ENCODE results near the gene CHCHD10.
A peak's percentile ranks its signal among the peaks of the same experiment; 100 is the strongest.

The CHCHD10 gene

GRCh38 chr22:23767673-23768548 lies at the start of gene CHCHD10:
TSS of gene CHCHD10 (minus strand) at chr22:23767972. CDS start at chr22:23767874, 98 bp downstream.
- peak; percentile 75 to 81 for ATAC-seq

- ATAC-seq: no peak
These were observed 49.4 kb upstream of the CHCHD10 start for GRCh38 chr22:23817146-23817545.

DNA sequence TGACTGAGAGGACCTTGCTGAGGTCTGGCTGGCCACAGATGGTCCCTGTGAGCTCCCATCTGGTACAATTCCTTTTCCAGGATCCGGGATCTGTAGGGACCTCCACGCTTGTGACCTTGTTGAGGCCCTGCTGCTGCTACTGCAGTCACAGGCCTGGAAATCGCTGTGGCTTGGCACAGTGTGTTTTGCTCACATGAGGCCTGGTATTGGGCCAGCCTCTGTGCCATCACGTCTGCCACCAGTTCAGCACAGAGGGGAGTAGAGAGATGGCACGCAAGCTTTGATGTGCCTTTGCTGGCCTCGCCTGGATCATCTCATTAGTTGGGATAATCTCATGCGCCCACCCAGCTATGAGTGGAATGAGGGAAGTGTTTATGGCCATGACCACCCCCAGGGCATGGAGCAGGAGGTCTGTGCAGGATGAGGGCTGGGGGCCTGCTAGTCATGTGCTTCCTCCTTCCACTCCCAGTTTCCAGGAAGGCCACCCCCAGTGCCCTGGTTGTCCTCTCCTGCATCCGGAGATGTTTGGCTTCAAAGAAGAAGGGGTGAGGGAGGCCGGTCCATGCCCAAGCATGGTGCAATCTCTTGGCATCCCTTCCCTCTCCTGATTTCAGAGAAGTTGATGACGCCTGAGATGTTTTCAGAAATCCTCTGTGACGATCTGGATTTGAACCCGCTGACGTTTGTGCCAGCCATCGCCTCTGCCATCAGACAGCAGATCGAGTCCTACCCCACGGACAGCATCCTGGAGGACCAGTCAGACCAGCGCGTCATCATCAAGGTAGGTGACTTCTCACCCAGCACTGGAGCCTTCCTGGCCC lies 48.6 kb upstream of the CHCHD10 start:
- ATAC-seq: no peak

DNA sequence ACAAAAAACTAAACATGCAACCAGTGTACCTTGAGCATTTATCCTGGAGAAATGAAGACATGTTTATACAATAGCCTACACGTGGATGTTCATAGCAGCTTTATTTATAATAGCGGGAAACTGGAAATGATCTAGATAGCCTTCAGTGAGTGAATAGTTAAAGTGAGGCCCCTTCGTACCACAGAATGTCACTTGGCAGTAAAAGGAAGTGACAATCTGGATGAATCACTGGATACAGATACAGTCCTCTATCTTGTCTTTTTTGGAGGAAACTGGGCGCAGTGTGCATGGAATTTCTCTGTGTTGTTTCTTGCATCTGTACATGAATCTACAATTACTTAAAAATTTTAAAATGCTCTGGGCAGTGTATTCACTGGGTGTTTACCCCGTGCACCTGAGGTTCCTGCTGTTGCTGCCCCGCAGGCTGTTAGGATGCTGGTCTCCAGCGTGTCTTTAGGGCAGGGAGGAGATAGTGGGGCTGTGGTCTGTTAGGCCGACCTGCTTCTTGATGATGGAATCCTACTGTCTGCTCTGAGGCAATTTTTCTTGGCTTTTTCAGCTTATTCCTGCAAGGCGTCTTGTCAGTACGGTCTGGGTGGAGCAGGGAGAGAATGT lies 47.9 kb upstream of the CHCHD10 start:
- ATAC-seq: no peak

- ATAC-seq: no peak
These were observed 44.6 kb upstream of the CHCHD10 start for GRCh38 chr22:23812378-23812777.

GRCh38 chr22:23806837-23807236 lies 39.1 kb upstream of the CHCHD10 start:
- no peak for ATAC-seq

DNA sequence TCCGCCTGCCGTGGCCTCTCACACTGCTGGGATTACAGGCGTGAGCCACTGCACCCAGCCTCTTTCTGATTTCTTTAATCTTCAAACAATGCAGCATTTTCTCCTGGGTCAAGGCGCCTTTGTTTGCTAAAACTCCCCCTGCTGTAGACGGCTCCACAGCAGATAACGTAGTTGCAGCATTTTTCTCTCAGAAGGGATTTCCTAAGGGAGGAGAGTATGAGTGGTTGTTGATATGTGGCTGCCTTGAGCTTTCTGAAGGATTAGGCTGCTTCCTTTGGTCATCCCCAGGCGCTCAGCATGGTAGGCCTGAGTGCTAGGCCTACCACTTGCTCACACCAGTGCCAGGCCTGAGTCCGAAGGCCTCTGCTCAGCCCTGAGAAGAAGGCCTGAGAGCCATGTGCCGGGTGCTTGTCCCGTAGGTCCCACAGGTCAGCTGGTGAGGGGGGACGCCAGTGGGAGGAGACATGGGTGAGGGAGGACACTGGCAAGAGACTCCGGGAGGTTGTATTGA lies 37.1 kb upstream of the CHCHD10 start:
- ATAC-seq: no peak

DNA sequence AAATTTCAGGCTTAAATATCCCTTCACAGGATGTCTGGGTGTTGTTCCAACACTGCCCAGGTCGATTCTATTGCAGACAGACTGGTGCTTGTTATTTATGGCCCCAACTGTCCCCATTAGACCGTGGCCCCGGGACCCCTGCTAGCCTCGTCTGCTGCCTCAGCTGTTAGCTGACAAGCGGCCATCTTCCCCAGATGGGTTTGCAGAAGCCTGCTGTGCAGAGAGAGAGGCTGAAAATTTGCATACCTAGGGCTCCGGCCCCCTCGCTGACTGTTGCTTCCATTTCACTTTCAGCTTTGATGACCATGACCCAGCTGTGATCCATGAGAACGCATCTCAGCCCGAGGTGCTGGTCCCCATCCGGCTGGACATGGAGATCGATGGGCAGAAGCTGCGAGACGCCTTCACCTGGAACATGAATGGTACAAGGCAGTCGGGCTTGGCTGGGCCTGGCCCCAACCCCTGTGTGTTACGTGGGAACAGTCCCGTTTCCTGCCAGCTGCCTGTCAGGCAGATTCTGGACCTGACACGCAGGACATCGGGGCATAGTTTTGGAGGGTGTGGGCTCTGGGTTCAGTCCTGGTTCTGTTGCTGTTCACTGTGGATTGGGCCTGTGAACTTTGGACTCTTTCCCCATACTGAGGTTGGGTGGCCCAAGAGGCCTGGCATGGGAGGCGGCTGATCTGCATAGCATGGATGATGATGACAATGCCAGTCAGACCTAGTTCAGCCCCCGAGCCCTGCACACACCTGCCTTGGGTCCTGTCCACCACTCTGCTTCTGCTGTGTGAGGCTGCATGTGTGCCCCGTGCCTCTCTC lies 35.4 kb upstream of the CHCHD10 start:
- ATAC-seq: no peak

- no peak for ATAC-seq
These were observed 34.2 kb upstream of the CHCHD10 start for GRCh38 chr22:23801886-23802377.

GRCh38 chr22:23801238-23801821 lies 33.6 kb upstream of the CHCHD10 start:
- no peak for ATAC-seq

DNA sequence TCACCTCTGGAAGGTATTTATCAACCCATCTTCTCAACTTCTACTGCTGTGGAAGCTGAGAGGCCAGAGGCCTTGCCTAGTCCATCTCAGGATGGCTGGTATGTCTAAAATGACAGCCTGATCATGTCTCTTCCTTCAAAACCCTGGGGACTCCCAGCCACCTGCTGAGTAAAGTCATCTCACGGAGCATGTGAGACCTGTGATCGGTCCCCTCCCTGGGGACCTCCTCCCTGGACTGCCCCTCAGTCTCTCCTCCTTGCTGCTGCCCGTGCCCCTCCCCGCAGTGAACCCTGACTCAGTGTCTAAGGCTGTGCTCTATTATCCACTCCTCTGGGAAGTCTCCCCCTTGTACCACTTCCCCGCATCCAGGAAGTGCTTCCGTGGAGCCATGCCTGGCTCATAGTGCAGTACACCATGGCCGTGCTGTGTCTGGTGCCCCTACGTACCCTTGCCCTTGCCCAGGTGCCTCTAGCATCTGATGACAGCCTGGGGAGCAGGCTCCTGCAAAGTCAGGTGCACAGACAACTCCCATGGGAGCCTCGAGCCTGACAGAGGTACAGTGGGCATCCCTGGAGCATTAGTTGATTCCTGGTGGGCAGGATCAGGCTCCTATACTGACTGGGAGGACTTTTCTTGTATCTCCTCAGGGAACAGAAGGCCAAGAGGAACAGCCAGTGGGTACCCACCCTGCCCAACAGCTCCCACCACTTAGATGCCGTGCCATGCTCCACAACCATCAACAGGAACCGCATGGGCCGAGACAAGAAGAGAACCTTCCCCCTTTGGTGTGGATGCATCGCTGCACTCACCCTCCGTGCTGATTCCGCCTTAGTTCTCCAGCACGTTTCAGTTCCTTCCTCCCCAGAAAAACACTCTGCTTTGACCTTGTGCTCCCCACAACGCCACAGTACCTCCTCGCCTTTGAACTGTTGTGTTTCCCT lies 32.8 kb upstream of the CHCHD10 start:
- peak; percentile 38 to 48 for ATAC-seq

GRCh38 chr22:23796461-23796860 lies 28.7 kb upstream of the CHCHD10 start:
- ATAC-seq: no peak

- no peak for ATAC-seq
These were observed 25.6 kb upstream of the CHCHD10 start for GRCh38 chr22:23793326-23793725.

GRCh38 chr22:23791738-23792645 lies 24.2 kb upstream of the CHCHD10 start:
- ATAC-seq: no peak

DNA sequence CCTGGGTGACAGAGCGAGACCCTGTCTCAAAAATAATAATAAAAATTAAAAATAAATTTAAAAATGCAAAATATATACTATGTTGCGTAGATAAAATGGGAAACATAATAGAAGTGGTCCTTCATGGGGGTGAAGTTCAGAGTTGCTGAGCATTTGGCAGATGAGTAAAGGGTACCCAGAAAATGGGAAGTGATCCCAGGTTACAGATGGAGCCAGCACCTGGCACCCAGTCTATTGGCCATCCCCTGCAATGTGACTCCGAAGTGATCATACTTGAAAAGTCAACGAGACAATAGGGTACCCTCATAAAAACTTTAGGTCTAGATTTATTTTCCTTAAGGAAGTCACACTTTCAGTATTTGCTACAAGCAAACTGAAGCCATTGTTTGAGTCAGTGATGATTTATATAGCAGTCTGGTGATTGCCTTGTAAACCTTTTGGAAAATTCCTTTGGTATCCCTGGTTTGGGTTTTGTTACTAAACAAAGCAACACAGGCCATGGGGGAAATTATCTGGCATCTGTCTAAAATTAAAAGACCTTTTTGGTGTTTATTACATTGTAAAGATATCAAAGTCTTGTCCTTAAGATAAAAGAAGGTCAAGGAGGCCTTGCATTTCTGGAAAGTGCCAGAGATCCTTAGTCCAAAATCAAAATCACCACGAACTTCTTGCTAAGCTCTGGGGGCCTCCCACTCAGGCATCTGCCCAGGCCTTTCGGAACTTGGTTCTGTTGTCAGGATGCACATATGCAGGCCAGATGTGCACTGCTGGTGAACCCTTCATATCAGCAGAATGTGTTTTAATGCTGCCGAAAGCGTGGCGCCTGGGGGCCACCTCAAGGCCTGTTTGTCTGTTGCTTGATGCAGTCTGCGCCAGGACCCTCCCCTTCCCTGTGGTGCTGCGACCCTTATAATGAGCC lies 23.3 kb upstream of the CHCHD10 start:
- no peak for ATAC-seq

DNA sequence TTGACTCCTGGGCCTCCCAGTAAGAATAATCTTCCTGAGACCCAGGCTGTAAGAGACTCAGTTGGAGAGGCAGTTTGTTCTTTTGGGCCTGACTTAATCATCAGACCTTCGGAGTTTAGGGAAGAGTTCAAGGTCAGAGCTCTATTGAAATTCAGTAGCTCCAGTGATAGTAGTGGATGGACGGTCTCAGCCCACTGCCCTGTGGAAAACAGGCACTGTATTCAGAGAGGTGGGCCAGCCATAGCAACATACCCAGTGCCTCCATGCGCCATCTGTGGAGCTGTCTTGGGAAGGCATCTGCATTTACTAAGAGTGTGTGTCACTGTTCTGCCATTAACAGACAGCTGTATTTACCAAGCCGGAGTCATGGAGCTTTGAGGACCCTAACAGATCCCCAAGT lies 21.9 kb upstream of the CHCHD10 start:
- ATAC-seq: no peak

DNA sequence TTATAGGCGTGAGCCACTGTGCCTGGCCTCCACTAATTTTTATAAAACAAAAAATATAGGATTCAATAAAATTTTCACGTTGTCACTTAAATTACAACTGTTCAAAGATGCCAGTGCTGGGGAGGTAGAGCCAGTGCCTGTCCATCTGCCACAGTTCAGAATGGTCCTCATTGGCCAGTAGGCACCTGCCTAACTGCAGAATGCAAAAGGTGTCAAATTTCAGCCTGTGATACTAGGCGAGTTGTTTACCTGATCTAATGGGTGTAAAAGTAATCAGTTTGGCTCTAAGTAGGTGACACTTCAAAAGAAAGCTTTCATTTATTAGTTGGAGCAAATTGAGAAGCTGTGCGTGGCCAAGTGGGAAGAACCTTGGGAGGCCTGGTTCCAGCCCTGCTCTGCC lies 21.3 kb upstream of the CHCHD10 start:
- ATAC-seq: no peak

- no peak for ATAC-seq
These were observed 20.1 kb upstream of the CHCHD10 start for GRCh38 chr22:23787910-23788309.

Data from activated CD4-positive, CD25-positive, alpha-beta regulatory T cell treated with anti-CD3 and anti-CD28 coated beads, Interleukin-2, amount 50 U/mL, for 24 hours (primary cell).